SIG-M5 treated with dmso at 0.1 percent for 504 hours (cell line): ENCODE results near the gene PDE10A.

Source experiments
- DNase-seq: peaks from one replicate; lab custom pipeline; 2025; ENCODE audit not compliant: unreplicated experiment; lab: John Stamatoyannopoulos, UW

Gene PDE10A

GRCh38 chr6:165656581-165657324 is 6.3 kb downstream of the PDE10A start:
- no peak for DNase-seq

GRCh38 chr6:165655191-165655590 is 7.8 kb downstream of the PDE10A start:
- DNase-seq, result no peak

- no peak for DNase-seq
Measured at GRCh38 chr6:165654144-165654543, 8.9 kb downstream of the PDE10A start.

GRCh38 chr6:165653607-165654006 is 9.4 kb downstream of the PDE10A start:
- no peak for DNase-seq

- no peak for DNase-seq
Measured at GRCh38 chr6:165653196-165653595, 9.8 kb downstream of the PDE10A start.

- no peak for DNase-seq
Measured at GRCh38 chr6:165652766-165653165, 10.3 kb downstream of the PDE10A start.

GRCh38 chr6:165649166-165650137 is 13.6 kb downstream of the PDE10A start:
- DNase-seq, result no peak

GRCh38 chr6:165647041-165647440 is 16.0 kb downstream of the PDE10A start:
- DNase-seq, result no peak

- no peak for DNase-seq
Measured at GRCh38 chr6:165645919-165646318, 17.1 kb downstream of the PDE10A start.

GRCh38 chr6:165644586-165645266 is 18.3 kb downstream of the PDE10A start:
- DNase-seq, result no peak

GRCh38 chr6:165643015-165643414 is 20.0 kb downstream of the PDE10A start:
- no peak for DNase-seq

GRCh38 chr6:165641672-165642156 is 21.3 kb downstream of the PDE10A start:
- DNase-seq, result no peak

- DNase-seq, result no peak
Measured at GRCh38 chr6:165640806-165641205, 22.2 kb downstream of the PDE10A start.

GRCh38 chr6:165638530-165638929 is 24.5 kb downstream of the PDE10A start:
- no peak for DNase-seq

- no peak for DNase-seq
Measured at GRCh38 chr6:165637586-165637985, 25.5 kb downstream of the PDE10A start.

GRCh38 chr6:165636402-165637048 is 26.5 kb downstream of the PDE10A start:
- DNase-seq, result no peak

GRCh38 chr6:165635965-165636364 is 27.1 kb downstream of the PDE10A start:
- no peak for DNase-seq

GRCh38 chr6:165634101-165634880 is 28.8 kb downstream of the PDE10A start:
- DNase-seq, result no peak

- no peak for DNase-seq
Measured at GRCh38 chr6:165632194-165632593, 30.8 kb downstream of the PDE10A start.

GRCh38 chr6:165630544-165630953 is 32.5 kb downstream of the PDE10A start:
- no peak for DNase-seq
